Mesodermal cell (in vitro differentiated cells): ENCODE measurements around the gene JMJD4.
A peak's percentile ranks its signal among the peaks of the same experiment; 100 is the strongest.

Experiments used
- H3K27ac ChIP-seq: 2 replicates; pipeline ENCODE4 v1.7.0; 2013; ENCODE audit warnings: mild to moderate bottlenecking, low read depth, low read length, moderate library complexity; ENCODE audit not compliant: severe bottlenecking
- H3K36me3 ChIP-seq: 2 replicates; pipeline ENCODE4 v1.7.1; 2013; ENCODE audit warnings: mild to moderate bottlenecking, low read length, moderate library complexity; ENCODE audit not compliant: control insufficient read depth, insufficient read depth
- H3K4me1 ChIP-seq: one replicate; pipeline ENCODE4 v1.7.1; 2013; ENCODE audit warnings: mild to moderate bottlenecking, low read length; ENCODE audit not compliant: insufficient read depth, control insufficient read depth, poor library complexity, severe bottlenecking
- H3K4me3 ChIP-seq: 2 replicates; pipeline ENCODE4 v1.7.0; 2013; ENCODE audit warnings: low read length, control low read depth, mild to moderate bottlenecking; ENCODE audit not compliant: insufficient read depth, poor library complexity, severe bottlenecking; ENCODE audit errors: extremely low read depth
- H3K9me3 ChIP-seq: 2 replicates; pipeline ENCODE4 v1.7.1; 2013; ENCODE audit warnings: mild to moderate bottlenecking, low read length, moderate library complexity; ENCODE audit not compliant: control insufficient read depth
- WGBS, 2 experiments: methylation state at CpG; one replicate each; pipeline ENCODE4 v1.1.5; 2013; ENCODE audit warnings: missing lambda C conversion rate in 2 of 2; ENCODE audit not compliant: insufficient coverage in 2 of 2; 5-methylcytosine and 5-hydroxymethylcytosine counted together

Gene JMJD4

GRCh38 chr1:227730630-227731151 lies 4.4 kb downstream of the JMJD4 start:
- no peak overlapping the region for H3K4me3 ChIP-seq
- peaks cover 33% of the 10 kb centered on the region for H3K36me3 ChIP-seq
- peaks cover 16% of the 10 kb centered on the region for H3K4me1 ChIP-seq
- WGBS, 2 experiments = 81 to 85% methylated on average over 12 to 16 of the region's 16 CpGs
- no peak overlapping the region for H3K27ac ChIP-seq
- H3K9me3 ChIP-seq = no peaks in the 10 kb centered on the region

- peaks cover 16% of the 10 kb centered on the region for H3K4me1 ChIP-seq
- no peak overlapping the region for H3K4me3 ChIP-seq
- H3K27ac ChIP-seq = no peak overlapping the region
- H3K9me3 ChIP-seq = peaks cover 3% of the 10 kb centered on the region
- peaks cover 33% of the 10 kb centered on the region for H3K36me3 ChIP-seq
- 66 to 67% methylated on average over 12 of the region's 13 CpGs for WGBS, 2 experiments
Measured at GRCh38 chr1:227729881-227730629, 5.0 kb downstream of the JMJD4 start.

GRCh38 chr1:227729144-227729880 lies 5.8 kb downstream of the JMJD4 start:
- Histone ChIP-seq H3K36me3 (peaks cover 33% of the 10 kb centered on the region), H3K27ac (no peak overlapping the region), H3K4me3 (peak overlapping the region; percentile 42), H3K9me3 (peaks cover 6% of the 10 kb centered on the region), H3K4me1 (peaks cover 16% of the 10 kb centered on the region)
- WGBS, 2 experiments = 53 to 83% methylated on average over 4 to 5 of the region's 5 CpGs

- H3K27ac ChIP-seq = no peak overlapping the region
- H3K36me3 ChIP-seq = peaks cover 31% of the 10 kb centered on the region
- H3K4me1 ChIP-seq = peaks cover 15% of the 10 kb centered on the region
- peak overlapping the region; percentile 42 for H3K4me3 ChIP-seq
- 13 to 31% methylated on average over 9 to 11 of the region's 11 CpGs for WGBS, 2 experiments
- H3K9me3 ChIP-seq = peaks cover 9% of the 10 kb centered on the region
Measured at GRCh38 chr1:227728892-227729143, 6.3 kb downstream of the JMJD4 start.

GRCh38 chr1:227728059-227728891 lies 6.8 kb downstream of the JMJD4 start:
- WGBS, 2 experiments = 5 to 6% methylated on average over 23 to 26 of the region's 51 CpGs
- Histone ChIP-seq H3K4me3 (peak overlapping the region; percentile 42), H3K36me3 (peaks cover 26% of the 10 kb centered on the region), H3K9me3 (peaks cover 14% of the 10 kb centered on the region), H3K4me1 (peaks cover 10% of the 10 kb centered on the region), H3K27ac (no peak overlapping the region)

- 91 to 95% methylated on average over 6 of the region's 6 CpGs for WGBS, 2 experiments
- Histone ChIP-seq H3K4me3 (no peak overlapping the region), H3K4me1 (peaks cover 10% of the 10 kb centered on the region), H3K36me3 (peaks cover 14% of the 10 kb centered on the region), H3K9me3 (peaks cover 19% of the 10 kb centered on the region), H3K27ac (no peak overlapping the region)
Measured at GRCh38 chr1:227726924-227727599, 8.0 kb downstream of the JMJD4 start.

- Histone ChIP-seq H3K27ac (no peak overlapping the region), H3K4me3 (no peak overlapping the region), H3K9me3 (peaks cover 27% of the 10 kb centered on the region), H3K36me3 (peaks cover 6% of the 10 kb centered on the region), H3K4me1 (peaks cover 10% of the 10 kb centered on the region)
- WGBS, 2 experiments = 90 to 95% methylated on average over 2 of the region's 3 CpGs
Measured at GRCh38 chr1:227726318-227726717, 8.8 kb downstream of the JMJD4 start.

- no peaks in the 10 kb centered on the region for H3K36me3 ChIP-seq
- no peak overlapping the region for H3K27ac ChIP-seq
- WGBS, 2 experiments = 64 to 100% methylated on average over 1 of the region's 2 CpGs
- H3K9me3 ChIP-seq = peaks cover 38% of the 10 kb centered on the region
- H3K4me3 ChIP-seq = no peak overlapping the region
- peaks cover 10% of the 10 kb centered on the region for H3K4me1 ChIP-seq
Measured at GRCh38 chr1:227725046-227725445, 10.1 kb downstream of the JMJD4 start.

- peaks cover 5% of the 10 kb centered on the region for H3K4me1 ChIP-seq
Measured at GRCh38 chr1:227723474-227723873, 11.6 kb downstream of the JMJD4 start.

GRCh38 chr1:227718932-227719331 lies 16.2 kb downstream of the JMJD4 start:
- 40 to 83% methylated on average over 1 of the region's 2 CpGs for WGBS, 2 experiments
- Histone ChIP-seq H3K9me3 (peaks cover 38% of the 10 kb centered on the region), H3K4me1 (no peaks in the 10 kb centered on the region), H3K36me3 (no peaks in the 10 kb centered on the region), H3K4me3 (no peak overlapping the region), H3K27ac (no peak overlapping the region)

More at GRCh38 chr1:227723474-227723873, 11.6 kb downstream of the JMJD4 start:
- H3K9me3 ChIP-seq = peaks cover 42% of the 10 kb centered on the region
- WGBS, 2 experiments = no CpG with 5 or more reads among the region's 1 CpG
- H3K27ac ChIP-seq = no peak overlapping the region
- no peaks in the 10 kb centered on the region for H3K36me3 ChIP-seq
- H3K4me3 ChIP-seq = no peak overlapping the region
